ENCODE results near the gene FARS2. TPM values are rescaled to one million over a fixed set of nuclear protein-coding genes. Genes with fewer than 3 reads are reported as not detected.

Gene FARS2
- total RNA-seq, 1 experiment from 2014 or later: 15.0 TPM

DNA sequence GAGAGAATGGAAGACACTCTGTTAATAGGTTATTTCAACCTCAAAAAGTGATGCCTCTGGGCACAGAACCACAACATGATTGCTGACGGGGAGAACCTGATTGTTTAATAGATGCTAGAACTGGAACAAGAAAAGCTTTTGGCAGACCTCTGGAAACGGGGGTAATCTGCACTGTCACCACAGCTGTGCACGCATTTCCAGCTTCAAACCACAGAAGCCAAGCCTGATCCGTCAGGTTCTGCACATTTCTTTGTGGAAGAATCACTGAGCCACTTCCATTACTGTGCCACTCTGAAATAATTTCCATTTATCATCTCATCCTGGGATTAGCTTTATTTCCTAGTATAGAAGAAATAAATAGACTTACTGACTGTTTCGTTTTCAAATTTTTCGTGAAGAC lies 309.3 kb downstream of the FARS2 start (continued):
- TF ChIP-seq SOX15 (CRISPR knock-in tag; IDR thresholded peaks at IDR 0.05): no peak
- TF ChIP-seq TCF7 (CRISPR knock-in tag; IDR thresholded peaks at IDR 0.05; ENCODE audit: low read depth): no peak
- TF ChIP-seq, protein P1, sequence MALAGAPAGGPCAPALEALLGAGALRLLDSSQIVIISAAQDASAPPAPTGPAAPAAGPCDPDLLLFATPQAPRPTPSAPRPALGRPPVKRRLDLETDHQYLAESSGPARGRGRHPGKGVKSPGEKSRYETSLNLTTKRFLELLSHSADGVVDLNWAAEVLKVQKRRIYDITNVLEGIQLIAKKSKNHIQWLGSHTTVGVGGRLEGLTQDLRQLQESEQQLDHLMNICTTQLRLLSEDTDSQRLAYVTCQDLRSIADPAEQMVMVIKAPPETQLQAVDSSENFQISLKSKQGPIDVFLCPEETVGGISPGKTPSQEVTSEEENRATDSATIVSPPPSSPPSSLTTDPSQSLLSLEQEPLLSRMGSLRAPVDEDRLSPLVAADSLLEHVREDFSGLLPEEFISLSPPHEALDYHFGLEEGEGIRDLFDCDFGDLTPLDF (CRISPR knock-in tag; IDR thresholded peaks at IDR 0.05): no peak
- no peak for TF ChIP-seq ZNF416 (CRISPR knock-in tag; IDR thresholded peaks at IDR 0.05)
- TF ChIP-seq, protein P2, sequence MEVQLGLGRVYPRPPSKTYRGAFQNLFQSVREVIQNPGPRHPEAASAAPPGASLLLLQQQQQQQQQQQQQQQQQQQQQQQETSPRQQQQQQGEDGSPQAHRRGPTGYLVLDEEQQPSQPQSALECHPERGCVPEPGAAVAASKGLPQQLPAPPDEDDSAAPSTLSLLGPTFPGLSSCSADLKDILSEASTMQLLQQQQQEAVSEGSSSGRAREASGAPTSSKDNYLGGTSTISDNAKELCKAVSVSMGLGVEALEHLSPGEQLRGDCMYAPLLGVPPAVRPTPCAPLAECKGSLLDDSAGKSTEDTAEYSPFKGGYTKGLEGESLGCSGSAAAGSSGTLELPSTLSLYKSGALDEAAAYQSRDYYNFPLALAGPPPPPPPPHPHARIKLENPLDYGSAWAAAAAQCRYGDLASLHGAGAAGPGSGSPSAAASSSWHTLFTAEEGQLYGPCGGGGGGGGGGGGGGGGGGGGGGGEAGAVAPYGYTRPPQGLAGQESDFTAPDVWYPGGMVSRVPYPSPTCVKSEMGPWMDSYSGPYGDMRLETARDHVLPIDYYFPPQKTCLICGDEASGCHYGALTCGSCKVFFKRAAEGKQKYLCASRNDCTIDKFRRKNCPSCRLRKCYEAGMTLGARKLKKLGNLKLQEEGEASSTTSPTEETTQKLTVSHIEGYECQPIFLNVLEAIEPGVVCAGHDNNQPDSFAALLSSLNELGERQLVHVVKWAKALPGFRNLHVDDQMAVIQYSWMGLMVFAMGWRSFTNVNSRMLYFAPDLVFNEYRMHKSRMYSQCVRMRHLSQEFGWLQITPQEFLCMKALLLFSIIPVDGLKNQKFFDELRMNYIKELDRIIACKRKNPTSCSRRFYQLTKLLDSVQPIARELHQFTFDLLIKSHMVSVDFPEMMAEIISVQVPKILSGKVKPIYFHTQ (CRISPR knock-in tag; IDR thresholded peaks at IDR 0.05): no peak
- TF ChIP-seq ATF1 (CRISPR knock-in tag; IDR thresholded peaks at IDR 0.05): no peak
- TF ChIP-seq ZNF317 (CRISPR knock-in tag; IDR thresholded peaks at IDR 0.05; ENCODE audit: borderline replicate concordance, low read depth): no peak
- TF ChIP-seq FOXJ3 (CRISPR knock-in tag; IDR thresholded peaks at IDR 0.05; ENCODE audit: borderline replicate concordance): no peak
- TF ChIP-seq, protein P3, sequence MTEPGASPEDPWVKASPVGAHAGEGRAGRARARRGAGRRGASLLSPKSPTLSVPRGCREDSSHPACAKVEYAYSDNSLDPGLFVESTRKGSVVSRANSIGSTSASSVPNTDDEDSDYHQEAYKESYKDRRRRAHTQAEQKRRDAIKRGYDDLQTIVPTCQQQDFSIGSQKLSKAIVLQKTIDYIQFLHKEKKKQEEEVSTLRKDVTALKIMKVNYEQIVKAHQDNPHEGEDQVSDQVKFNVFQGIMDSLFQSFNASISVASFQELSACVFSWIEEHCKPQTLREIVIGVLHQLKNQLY (CRISPR knock-in tag; IDR thresholded peaks at IDR 0.05): no peak
- TF ChIP-seq OVOL2 (CRISPR knock-in tag; IDR thresholded peaks at IDR 0.05; ENCODE audit: borderline replicate concordance): no peak
- no peak for TF ChIP-seq TEAD4 (CRISPR knock-in tag; IDR thresholded peaks at IDR 0.05)

DNA sequence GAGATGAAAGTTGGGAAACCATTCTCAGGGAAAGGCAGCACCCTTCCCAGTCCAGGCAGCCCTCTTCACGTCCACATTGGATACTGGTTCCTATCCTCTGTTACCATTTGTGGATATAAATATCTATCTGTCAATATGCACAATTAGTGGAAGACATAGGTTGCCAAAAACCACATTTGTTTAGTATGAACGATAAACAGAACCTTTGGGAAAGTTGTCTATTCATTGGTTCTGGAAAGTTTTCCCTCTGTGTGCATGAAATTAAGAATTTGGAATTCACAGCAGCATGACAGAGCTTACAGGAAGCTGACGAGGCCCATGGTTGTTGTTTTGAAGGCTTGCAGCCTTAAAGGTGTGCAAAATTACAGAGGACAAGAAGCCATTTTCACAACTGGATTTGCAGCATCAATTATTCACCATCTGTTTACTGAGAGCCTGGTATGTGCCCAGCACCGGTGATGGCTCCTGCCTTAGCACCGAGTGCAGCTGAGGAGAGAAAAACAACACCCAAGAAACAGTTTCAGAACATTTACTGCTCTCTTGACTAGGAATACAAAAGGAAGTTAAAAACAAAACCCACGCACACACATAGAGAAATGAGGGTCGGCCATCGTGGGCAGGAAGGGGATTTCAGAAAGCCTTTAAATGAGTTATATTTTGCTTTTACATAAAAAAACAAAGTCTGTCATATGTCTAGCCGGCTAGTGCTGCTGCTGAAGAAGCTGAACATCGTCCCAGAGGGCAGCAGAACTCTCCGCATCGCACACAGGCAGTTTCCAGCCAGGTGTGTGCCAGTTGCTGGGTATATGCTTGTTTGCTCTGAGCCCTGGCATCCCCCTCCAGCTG lies 319.6 kb downstream of the FARS2 start:
- TF ChIP-seq FOXK1 (CRISPR knock-in tag; IDR thresholded peaks at IDR 0.05) (no peak), NR2C2 (CRISPR knock-in tag; IDR thresholded peaks at IDR 0.05) (no peak)
- TF ChIP-seq, protein P4, sequence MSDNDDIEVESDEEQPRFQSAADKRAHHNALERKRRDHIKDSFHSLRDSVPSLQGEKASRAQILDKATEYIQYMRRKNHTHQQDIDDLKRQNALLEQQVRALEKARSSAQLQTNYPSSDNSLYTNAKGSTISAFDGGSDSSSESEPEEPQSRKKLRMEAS (CRISPR knock-in tag; IDR thresholded peaks at IDR 0.05): no peak
- TF ChIP-seq, protein P5, sequence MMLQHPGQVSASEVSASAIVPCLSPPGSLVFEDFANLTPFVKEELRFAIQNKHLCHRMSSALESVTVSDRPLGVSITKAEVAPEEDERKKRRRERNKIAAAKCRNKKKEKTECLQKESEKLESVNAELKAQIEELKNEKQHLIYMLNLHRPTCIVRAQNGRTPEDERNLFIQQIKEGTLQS (CRISPR knock-in tag; conservative IDR thresholded peaks at IDR 0.05): no peak
- peaks cover 3% of the 10 kb centered on the region; the same call in 1 of the 2 replicates for H3K27me3 Mint-ChIP-seq (ENCODE audit: low read depth)
- H3K4me3 Mint-ChIP-seq: no peak overlapping the region
- peaks cover 8% of the 10 kb centered on the region for H3K36me3 Mint-ChIP-seq
- ChIA-PET POLR2A (no interaction called here), CTCF (no interaction called here)
- DNase-seq (ENCODE audit: low spot score): no peak
- H3K27ac Mint-ChIP-seq: peak overlapping the region; percentile 4; the same call in 1 of the 2 replicates
- no peak for ATAC-seq
- peaks cover 20% of the 10 kb centered on the region for H3K9me3 Mint-ChIP-seq
- peaks cover 3% of the 10 kb centered on the region; the same call in 1 of the 2 replicates for H3K4me1 Mint-ChIP-seq

DNA sequence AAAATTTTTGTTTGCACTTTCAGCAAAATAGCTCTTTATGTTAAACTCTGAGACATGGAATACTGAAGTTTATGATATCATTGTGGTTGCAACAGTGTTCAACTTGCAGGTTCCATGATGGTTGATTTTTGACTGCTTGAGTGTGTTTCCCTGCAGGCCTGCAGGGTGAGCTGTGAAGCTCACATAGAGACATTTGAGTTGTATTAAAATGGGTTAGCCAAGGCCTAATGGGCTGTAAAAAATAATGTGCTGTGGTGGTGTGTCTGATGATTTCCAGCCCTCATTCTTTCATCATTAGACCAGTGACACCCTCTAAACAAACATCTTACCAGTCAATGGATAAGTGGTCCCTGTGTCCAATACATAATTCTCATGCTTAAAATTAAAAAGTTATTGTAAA lies 321.4 kb downstream of the FARS2 start:
- H3K4me3 Mint-ChIP-seq: no peak overlapping the region
- peaks cover 16% of the 10 kb centered on the region for H3K9me3 Mint-ChIP-seq
- H3K27me3 Mint-ChIP-seq (ENCODE audit: low read depth): no peaks in the 10 kb centered on the region
- TF ChIP-seq, protein P3 (CRISPR knock-in tag; IDR thresholded peaks at IDR 0.05): no peak
- TF ChIP-seq, protein P6, sequence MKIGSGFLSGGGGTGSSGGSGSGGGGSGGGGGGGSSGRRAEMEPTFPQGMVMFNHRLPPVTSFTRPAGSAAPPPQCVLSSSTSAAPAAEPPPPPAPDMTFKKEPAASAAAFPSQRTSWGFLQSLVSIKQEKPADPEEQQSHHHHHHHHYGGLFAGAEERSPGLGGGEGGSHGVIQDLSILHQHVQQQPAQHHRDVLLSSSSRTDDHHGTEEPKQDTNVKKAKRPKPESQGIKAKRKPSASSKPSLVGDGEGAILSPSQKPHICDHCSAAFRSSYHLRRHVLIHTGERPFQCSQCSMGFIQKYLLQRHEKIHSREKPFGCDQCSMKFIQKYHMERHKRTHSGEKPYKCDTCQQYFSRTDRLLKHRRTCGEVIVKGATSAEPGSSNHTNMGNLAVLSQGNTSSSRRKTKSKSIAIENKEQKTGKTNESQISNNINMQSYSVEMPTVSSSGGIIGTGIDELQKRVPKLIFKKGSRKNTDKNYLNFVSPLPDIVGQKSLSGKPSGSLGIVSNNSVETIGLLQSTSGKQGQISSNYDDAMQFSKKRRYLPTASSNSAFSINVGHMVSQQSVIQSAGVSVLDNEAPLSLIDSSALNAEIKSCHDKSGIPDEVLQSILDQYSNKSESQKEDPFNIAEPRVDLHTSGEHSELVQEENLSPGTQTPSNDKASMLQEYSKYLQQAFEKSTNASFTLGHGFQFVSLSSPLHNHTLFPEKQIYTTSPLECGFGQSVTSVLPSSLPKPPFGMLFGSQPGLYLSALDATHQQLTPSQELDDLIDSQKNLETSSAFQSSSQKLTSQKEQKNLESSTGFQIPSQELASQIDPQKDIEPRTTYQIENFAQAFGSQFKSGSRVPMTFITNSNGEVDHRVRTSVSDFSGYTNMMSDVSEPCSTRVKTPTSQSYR (CRISPR knock-in tag; IDR thresholded peaks at IDR 0.05): no peak
- TF ChIP-seq NFATC4 (CRISPR knock-in tag; IDR thresholded peaks at IDR 0.05): no peak
- peaks cover 11% of the 10 kb centered on the region for H3K36me3 Mint-ChIP-seq
- H3K27ac Mint-ChIP-seq: no peak overlapping the region
- peaks cover 3% of the 10 kb centered on the region; the same call in 1 of the 2 replicates for H3K4me1 Mint-ChIP-seq
- POLR2A ChIA-PET: no interaction called here
- no peak for ATAC-seq
- no peak for DNase-seq (ENCODE audit: low spot score)
- CTCF ChIA-PET: interaction anchor here (0.9 kb wide), 1 partner anchor 316 kb away, joined by 3 read pairs; no protein-coding TSS in a partner anchor

Data from WTC11 (cell line).